GM12801 (cell line): ENCODE data around the gene ESYT3.

ENCODE experiments used
- TF ChIP-seq, protein P1 (sequence below): IDR thresholded peaks from one replicate; pipeline ENCODE4 v1.5.1; 2011; ENCODE audit warnings: control low read depth; ENCODE audit not compliant: insufficient read length; ENCODE audit errors: extremely low read depth

Gene ESYT3

DNA sequence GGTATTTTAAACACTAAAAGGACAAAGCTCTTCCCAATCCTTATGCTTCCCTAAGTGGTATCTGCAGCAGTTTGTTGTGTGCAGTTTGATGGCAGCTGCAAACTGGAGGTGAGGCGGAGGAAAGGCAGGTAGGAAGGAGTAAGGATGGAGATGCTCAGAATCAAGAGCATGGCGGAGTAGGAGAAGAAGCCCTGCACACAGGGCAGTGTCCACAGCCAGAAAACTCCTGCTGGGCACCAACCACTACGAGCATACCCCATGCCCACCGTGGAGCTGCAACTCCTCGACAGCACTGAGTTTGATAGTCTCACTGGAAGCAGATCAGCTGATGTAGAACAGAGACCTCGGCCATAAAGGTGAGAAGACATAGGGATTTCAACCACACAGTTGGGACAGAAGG, 30.3 kb upstream of the ESYT3 start:
- TF ChIP-seq, protein P1, sequence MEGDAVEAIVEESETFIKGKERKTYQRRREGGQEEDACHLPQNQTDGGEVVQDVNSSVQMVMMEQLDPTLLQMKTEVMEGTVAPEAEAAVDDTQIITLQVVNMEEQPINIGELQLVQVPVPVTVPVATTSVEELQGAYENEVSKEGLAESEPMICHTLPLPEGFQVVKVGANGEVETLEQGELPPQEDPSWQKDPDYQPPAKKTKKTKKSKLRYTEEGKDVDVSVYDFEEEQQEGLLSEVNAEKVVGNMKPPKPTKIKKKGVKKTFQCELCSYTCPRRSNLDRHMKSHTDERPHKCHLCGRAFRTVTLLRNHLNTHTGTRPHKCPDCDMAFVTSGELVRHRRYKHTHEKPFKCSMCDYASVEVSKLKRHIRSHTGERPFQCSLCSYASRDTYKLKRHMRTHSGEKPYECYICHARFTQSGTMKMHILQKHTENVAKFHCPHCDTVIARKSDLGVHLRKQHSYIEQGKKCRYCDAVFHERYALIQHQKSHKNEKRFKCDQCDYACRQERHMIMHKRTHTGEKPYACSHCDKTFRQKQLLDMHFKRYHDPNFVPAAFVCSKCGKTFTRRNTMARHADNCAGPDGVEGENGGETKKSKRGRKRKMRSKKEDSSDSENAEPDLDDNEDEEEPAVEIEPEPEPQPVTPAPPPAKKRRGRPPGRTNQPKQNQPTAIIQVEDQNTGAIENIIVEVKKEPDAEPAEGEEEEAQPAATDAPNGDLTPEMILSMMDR: no peak

DNA sequence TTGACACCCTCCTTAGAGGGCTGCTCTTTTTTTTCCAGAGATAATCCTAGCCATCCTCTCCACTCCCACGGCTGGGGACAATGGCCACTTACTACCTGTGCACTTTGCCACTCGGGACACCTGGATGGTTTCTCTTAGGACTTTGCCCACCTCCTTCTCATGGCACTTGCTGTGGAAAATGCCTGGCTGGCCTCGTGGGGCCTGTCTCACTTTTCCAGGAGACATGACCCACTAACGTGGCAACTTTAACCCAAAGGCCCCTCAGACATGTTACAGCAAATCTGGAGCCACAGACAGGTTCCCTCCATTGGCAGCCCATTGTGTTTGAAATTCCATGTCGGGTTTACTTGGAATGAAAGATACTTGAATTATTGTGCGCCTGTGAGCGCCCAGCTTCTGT, 29.4 kb upstream of the ESYT3 start:
- TF ChIP-seq, protein P1: no peak

DNA sequence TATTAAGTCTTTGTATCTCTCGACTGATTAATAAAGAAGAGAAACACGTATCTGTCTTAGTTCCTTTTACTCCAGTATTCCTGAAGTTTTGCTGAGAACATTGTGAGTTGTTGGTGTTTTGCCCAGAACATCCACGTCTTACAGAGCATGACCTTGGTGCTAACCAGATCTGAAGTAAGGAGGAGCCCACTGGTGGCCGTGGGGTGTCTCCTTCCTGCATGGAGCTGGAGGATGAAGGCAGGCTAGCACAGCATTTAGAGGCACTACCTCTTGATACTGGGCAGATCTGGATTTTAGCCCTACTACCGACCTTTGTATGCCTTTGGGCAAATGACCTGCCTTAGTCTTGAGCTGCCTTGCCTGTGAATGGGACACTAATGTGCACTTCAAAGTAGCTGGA, 28.9 kb upstream of the ESYT3 start:
- TF ChIP-seq, protein P1: no peak

DNA sequence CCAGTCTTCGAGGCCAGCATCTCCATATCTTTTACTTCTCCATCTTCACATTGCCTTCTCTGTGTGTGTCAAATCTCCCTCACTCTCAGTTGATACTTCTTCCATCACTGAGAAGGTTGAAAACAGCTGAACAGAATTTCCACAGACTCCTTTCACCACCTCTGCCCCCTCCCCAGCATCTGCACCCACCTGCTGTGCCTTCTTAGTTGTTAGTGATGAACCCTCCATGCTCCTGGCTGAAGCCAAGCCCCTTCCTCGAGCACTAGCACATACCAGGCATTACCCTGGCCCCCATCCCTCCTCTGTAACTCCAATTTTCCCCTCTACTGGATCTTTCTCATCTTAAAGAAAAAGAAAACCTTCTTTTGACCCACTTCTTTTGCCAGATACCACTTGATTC, 27.8 kb upstream of the ESYT3 start:
- TF ChIP-seq, protein P1: no peak

DNA sequence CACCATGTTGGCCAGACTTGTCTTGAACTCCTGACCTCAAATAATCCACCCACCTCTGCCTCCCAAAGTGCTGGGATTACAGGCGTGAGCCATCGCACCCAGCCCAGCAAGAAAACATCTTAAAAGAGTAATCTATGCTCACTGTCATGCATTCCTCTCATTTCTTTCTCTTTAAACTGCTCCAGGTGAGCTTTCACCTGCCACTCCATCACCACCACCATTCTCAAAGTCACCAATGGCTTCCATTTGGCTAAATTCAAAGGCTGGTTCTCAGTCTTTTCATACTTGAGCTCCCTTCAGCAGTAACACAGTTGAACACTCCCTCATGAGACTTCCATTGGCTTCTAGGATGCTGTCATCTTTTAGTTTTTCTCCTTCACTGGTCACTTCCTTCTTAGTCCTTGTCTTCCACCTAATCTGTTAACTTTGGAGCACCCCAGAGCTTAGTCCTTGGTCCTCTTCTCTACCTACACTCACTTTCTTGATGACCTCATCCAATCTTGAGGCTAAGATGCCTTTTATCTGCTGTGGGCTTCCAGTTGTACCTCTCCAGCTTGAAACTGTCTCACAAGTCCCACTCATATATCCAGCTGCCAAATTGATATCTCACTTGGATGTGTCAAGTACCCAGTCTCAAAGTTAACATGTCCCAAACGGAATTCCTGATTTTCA, 27.0 kb upstream of the ESYT3 start:
- TF ChIP-seq, protein P1: no peak

DNA sequence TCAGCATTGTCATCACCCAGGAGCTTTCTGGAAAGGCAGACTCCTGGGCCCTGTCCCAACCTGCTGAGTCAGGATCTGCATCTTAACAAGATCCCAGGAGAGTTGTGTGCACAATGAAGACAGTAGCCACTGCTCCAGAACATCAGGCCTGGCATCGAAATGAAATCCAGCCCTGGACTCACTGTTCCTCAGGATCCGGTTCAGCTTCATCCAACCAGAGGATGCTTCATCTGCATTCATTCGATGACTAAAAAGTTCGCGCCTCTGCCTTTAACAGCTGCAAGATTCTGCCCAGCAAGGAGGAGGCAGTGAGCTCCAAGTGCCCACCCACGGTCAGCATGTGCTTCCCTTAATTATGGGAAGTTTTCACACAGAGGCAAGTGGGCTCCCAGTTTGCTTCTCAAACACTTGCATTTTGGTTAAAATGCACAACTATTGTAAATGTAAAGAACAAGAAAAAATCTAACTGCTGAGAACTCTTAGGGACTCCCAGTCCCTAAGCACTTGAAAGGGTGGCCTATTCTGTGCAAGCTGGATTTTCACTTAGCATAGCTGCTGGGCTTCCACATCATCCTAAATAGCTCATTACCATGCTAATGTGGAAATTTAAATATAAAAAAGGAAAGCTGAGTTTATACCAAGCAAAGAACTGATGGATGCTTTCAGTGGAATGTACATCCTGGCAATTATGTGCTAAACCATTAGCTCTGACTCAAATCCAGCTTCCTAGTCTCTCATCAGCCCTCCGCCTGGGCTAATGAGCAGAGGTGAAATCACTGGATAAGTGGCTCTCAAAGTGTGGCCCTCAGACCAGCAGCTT, 25.5 kb upstream of the ESYT3 start:
- TF ChIP-seq, protein P1: no peak

DNA sequence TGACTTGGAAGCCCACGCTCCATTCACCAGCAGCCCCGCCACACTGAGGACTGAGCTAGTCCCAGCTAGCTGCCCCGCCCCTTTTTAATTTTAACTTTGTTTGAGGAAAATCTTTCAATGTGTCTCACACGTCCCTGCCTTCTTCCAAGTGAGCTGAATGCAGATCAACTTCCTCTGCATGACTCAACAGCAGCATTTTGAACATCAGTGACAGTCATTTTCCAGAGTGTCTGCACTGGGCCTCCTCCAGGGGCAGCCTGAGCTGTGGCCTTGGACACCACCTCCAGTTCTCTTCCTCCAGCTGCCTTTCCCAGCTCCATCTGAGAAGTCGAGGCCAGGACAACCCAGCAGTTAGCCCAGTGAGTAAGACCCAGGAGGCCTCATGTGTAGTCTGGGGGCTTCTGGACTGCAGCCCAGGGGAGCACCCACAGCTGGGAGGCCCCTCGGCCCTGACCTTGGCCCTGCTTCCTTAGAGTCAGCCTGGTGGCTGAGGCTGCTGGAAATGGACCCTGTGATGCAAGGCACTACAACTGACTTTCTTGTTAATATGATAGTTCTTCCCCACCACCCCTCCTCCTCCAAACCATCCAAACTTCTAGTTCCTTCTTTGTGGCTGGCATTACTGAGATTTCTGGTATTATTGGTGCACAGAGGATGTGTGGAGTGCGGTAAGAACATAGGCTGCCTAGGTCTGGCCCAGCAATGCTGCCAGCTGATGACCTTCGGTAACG, 21.4 kb upstream of the ESYT3 start:
- TF ChIP-seq, protein P1: no peak
